ENCODE results near the gene MVB12B.

Gene MVB12B

DNA sequence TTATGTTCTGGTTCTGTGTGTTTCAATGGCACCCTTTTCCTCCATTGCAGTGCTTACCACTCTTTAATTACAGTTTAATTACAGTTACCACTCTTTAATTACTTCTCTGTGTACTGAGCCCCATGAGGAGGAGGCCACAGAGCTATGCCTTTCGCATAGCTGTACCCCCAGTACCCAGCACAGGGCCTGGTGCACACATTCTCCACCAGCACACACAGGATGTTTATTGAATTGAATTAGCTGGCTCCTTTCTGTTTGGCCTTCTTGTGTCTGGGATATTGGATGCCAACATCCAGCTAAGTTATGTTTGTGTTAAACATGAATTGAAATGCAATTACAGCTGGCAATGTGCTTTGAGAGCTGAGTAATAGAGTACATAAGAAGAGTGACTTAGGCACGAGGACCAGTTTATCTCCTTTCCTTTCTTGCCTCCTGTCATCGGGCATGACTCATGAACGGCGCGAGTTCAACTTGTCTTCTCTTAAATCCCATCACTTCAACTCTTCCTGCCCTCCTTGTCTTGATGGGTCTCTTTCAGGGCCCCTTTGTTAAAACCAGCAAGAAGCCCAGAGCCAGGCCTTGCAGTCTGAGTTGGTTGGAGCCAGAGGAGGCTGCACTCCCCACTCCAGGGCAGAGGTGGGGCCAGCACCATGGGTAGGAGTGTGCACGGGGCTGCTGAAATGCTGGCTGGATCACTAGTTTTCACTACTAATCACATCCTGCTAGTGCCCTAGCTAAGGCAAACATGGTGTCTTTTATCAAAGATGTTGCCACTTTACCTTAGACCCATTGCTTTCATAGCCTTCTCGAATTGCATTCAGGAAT is 37.4 kb downstream of the MVB12B start:
- DNase-seq (ENCODE audit: low spot score) = peak; percentile 42

DNA sequence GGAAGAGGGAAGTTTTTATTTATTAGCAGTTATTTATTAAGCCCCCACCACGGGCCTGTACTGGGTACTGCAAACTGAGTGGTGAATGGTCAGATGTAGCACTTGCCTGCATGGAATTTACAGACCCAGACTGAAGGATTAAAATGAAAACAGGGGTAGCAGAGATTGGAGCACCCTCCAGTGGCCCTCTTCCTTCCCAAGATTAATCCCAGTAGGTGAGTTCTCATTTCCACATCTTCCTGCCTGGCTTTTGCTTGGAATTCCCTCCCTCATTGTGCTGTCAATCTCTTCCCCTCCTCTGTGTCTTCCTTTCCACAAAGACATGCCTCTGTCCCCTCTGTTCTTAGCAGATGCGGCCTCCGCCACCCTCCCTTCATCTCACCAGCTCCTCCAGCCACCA is 39.2 kb downstream of the MVB12B start:
- no peak for DNase-seq (ENCODE audit: low spot score)

DNA sequence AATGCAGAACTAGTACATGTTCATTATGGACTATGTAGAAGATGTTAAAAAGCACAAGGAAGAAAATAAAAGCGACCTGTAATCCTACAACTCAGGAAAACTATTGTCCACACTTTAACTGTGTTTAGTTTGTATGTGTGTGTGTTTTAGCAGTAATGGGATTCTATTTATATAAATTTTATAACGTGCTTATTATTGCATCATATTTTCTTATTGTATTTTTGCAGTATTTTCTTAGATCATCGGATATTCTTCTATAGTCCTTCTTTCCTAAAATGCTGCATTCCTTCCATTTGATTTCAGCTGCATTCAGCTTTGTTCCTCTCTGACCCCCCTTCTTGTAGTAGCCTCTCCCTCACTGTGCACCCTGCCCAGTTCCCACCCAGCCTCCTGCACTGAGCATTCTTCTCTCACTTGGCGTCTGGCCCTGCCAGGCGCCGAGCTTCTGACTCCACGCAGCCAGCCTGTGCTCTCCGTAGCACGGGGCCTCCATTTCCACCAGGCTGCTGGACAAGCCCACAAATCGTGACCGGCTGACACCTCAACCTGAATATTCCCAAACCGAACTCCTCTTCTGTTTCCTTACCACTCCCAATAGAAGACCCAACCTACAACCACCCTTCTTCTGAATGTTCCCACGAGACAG is 39.9 kb downstream of the MVB12B start:
- DNase-seq (ENCODE audit: low spot score) = no peak

DNA sequence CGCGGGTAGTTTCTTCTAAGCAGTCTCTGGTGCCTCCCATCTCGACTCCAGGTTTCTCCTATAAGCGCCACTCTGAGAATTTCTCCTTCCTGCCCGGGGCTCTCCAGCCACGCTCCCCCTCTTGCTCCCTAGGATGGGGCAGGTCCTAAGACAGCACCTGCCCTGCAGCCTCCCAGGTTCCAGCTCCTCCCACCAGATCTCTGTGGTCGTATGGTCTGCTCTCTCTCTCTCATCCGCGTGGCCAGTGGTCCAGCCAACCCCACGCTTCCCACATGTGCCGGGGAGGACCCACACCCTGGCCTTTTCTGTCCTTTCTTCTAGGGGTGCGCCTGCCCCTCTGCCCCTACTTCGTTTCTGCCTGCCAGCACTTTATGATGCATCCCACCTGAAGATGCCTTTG is 40.5 kb downstream of the MVB12B start:
- DNase-seq (ENCODE audit: low spot score) = no peak

DNA sequence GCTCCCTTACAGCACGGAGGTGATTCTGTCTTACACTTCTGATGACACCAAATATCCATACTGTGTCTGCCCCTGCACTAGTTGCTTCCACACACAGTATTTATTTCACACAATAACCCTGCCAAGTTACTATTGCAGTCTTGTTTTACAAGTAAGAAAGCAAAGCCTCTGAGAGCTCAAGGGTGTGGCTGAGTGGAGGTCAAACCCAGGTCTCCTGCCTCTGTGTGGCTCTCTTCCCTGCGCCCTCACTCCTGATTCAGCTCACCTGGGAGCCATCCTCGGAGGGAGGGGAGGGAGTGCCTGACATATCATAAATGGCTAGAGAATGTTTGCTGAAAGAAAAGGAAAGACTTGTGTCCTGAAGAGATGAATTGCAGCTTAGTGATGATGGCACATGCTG is 41.0 kb downstream of the MVB12B start:
- DNase-seq (ENCODE audit: low spot score) = no peak

DNA sequence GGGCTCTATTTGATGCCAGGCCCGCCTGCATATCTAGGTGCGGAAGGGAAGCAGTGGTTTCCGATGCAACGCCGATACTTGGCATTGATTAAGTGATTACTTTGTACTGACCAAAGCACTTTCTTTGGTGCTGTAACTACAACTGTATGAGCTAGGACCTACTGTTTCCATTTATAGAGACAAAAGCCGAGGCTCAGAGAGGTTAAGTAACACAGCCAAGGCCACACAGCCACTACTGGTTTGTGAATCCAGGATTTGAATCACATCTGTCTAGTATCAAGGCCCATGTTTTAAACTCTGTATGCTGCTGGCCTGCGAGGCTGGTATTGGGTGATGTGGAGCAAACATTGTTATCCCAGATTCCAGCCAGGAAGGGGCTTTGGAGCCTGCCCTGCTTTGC is 41.4 kb downstream of the MVB12B start:
- no peak for DNase-seq (ENCODE audit: low spot score)

DNA sequence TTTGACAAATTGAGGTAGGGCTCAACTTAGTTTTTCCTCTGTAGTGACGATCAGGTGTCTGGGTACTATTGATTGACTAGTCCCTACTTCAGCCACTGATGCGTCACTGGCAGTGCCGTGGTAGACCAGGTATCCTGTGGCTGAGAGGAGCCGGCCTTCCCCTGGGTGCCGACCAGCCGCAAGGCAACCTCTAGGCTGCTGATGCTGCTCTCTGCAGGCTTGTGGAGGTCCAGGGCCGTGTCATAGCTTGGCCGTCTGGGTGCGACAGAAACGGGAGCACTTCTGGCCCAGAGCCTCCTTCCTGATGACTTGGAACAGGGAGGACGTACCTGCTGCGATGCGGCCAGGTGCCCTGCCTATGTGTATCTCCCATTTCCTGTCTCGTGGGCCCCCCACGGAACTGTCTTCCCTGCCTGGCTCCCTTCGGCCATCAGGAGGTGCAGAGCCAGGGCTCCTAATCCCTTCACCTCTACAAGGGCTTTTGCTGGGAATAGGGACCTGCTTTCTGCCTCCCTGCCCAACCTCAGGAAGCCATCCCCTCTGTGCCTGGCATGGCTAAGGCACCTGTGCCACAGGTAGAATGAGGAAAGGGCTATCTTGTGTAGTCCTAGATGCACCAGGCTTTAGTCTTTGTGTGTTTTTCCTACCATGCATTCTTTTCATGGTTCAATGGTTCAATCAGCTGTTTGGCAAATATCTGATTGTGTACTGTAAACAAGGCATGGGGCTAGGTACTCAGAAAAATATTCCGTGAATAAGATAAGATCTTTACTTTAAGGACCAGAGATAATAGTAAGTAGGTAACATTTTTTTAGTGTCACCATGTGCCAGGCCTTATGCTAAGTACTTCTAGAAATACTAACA is 44.6 kb downstream of the MVB12B start:
- DNase-seq (ENCODE audit: low spot score) = no peak

DNA sequence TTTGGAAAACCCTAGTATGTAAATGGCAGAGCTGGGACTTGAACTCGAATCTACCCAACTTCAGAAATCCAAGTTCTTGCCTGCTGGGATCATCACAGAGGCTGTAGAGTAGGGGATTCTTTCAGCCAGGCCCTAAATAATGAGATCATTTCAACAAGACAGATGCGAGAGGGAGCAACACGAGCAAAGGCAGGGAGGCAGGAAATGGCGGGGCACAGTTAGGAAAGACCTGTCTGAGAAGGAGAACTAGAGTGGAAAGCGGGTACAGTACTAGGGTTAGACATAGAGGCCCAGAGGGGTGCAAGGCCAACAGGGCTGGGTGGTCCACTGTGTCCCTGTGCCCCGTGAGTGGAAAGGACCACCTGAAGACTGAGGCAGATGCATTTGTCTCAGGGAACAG is 46.1 kb downstream of the MVB12B start:
- no peak for DNase-seq (ENCODE audit: low spot score)

DNA sequence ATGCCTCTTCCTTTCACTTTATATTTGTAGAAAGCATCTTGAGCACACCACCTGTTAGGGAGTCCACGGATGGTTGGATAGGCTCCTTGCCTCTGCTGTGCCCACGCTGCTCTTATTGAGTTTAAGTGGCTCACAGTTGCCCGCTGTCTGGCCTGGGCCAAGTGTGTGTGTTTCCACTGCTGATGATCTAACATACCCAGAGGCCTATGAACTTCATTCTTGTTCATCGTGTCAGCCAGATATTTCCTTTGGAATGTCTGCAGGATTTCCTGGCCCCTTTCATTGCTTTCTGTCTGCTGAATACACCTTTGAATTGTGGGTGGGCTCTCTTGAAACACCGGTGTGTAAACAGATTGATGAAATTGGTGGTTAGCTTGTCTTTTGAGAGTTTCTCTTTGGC is 46.6 kb downstream of the MVB12B start:
- DNase-seq (ENCODE audit: low spot score) = no peak

DNA sequence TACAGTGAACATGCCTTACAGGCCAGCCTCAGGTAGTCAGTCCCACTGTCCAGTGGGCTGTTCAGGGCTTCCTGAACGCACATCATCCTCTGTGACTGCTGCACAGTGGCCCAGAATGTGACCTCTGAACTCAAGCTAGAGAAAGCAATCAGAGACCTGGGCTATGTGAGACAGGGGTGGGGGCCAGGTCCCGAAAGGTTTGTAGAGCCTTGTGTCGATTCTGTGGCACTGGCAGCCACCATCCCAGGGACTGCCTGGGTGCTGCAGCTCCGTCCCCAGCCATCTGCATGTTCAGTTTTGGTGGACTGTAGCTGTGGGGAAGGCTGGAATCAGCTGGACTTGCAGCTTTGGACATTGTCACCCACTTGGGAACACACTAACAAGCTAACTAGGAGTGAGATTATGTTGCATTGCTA is 47.7 kb downstream of the MVB12B start:
- no peak for DNase-seq (ENCODE audit: low spot score)

DNA sequence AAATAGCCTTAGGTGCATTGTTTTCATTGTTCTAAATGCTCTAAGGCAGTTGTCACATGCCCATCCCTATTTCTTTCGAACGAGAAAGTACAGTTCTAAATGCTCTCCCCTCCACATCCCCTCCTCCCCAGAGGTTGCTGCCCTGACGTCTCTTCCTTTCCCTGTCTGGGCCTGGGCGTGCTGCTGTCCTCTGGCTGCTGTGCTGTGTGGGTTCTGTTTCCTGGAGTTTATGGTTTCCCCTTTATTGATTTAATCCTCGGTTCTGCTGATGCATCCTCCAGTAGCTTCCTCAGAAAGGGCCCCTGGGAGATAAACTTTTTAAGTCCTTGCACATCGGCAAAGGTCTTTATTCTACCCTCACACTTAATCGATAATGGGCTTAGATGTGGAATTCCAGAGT is 48.8 kb downstream of the MVB12B start:
- DNase-seq (ENCODE audit: low spot score) = no peak

DNA sequence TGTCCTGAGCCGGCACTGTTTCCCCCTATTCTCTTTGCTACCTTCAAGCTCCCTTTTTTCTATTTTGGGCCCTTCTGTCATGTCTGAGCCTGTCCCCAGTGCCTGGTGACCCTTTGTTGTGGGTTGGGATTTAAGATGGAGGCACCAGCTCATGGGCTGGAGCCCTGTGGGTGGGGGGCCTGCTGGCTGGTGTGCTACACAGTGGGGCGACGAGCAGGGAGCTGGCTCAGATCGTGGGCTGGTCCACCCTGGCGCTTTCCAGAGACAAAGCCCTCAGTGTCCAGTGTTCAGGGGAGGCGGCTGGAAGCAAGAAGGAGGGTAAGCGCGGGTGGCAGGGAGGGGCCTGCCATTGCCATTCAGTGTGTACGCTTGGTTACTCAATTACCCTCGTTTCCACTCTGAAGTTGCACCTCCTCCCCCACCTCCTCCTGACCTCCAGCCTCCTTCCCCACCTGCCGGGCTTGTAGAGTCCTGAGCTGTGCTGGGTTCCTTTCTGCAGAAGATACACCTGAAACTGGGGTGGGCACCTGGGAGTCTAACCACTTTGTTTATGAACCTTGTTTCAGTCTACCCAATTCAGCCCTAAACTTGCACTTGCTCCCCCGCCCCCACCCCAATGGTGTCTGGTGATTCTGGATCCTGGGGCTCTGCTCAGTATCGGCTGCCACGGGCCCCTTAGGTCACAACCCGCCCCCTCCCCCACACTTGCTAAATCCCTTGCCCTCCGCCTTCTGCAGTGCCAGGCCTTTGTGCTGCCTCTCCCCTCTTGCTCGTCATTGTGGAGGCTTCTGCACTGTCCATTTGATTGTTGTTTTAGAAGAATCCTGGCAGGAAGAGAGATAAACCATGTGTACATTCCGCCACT is 49.9 kb downstream of the MVB12B start:
- DNase-seq (ENCODE audit: low spot score) = no peak

DNA sequence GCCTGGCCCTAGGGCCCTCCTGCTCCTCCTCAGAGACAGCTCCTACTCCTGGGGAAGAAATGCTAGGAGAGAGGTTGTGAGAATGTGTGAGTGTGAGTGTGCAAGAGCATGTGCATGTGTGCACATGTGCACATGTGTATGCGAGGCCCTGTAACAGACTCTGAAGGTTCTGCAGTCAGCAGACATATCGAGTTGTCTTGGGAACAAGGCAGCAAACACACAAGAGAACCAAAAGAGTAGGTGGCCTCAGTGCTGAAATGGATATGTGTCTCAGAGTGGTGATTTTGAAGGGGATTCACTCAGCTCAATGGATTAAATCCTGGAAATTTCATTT is 50.5 kb downstream of the MVB12B start:
- no peak for DNase-seq (ENCODE audit: low spot score)

DNA sequence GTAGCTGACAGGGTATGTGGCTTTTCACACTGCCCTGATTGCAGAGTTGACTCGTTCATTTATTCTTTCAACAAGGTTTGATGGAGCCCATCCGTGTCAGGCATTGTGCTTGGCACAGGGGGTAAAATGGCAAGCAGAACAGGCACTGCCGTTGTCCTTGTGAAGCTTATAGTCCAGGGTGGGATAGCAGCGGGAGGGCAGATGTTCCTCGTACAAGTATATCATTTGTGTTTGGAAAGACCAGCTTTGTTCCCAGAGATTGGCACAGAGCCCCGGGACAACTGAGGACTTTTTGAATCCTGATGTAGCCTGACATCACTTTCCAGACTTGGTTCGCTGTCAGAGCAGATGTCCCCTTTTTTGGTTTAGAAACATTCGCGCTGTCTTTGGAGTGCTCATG is 50.9 kb downstream of the MVB12B start:
- no peak for DNase-seq (ENCODE audit: low spot score)

DNA sequence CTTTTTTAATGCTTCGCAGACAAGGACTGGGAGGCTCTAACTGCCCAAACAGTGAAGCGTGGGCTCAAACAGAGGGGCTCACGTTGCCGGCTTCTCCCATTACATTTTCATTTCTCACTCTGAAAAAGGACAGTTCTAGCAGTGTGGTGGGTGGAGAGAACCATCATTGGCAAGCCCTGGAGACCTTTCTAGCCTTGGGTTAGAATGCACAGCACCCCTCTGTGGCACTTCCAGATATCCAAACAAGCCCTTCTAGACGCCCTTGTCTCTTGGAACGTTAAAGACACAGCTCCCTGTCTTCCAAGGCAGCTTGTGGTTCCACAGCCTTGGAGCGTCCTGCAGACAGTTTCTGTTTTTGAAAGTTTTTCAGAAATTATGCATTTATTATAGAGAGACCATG is 52.1 kb downstream of the MVB12B start:
- DNase-seq (ENCODE audit: low spot score) = no peak

DNA sequence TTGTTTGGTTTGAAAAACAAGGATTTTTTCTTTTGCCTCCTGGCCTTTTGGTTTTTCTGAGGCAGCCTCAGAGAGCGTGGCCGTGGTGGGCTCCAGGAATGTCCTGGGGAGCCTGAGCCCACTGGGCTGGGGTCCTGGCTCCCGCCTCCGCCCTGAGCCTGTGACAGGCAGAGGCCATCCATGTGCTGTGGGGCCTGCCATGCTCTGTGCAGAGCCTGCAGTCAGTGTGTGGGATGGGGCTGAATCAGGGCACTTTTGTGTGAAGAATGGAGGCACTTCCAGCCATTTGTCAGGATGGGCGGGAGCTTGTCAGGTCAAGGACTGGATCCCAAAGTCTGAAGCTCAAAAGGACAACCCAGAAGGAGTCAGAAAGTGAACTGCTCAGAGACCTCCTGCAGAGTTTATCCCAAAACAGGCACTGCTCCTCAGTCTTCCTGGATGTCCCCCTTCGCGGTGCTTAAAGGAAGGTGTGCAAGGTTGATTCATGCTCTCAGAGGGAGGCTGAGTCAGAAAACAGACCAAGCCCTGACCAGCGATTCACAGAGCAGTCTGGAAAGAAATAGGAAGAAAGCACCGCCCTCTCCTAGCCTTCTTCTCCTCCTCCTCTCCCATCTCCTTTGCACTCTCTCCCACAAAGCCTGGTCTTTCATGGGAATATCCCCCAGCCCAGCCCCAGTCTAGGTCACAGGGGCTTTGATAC is 53.2 kb downstream of the MVB12B start:
- DNase-seq (ENCODE audit: low spot score) = no peak

DNA sequence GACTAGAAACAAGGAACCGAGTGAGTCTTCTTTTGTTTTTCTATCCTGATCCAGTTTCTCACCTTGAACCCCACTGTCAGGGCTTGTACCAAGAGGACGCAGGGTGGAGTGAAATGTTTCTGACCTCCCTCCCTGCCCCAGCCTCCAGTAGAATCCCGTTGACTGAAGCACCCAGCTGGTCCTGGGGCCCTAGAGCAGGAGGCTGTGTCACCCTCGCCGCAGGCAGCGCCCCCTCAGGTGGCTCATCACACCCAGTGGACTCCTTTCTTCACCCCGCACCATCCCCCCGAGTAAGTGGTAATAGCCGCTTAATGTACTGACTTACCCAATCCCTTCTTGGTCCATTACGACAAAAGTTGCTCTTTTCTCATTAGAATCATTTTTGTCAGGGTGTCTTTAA is 53.8 kb downstream of the MVB12B start:
- no peak for DNase-seq (ENCODE audit: low spot score)

DNA sequence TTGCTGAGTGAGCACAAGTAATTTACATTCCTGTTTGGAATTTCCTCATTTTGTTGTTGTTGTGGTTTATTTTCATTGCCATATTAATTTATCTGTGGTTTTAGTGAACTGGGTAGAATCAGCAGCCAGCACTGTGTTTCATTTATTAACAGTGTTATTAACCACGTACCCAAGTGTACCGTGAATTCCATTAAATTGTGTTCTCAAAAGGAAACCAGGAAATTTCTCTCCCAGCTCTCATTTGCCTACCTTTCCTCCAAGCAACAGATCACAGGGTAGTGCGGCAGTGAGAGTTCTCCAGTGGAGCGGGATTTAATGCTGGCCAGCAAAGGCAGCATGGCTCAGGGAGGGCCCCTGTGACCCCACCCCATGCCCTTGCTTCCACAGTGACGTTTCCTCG is 54.6 kb downstream of the MVB12B start:
- DNase-seq (ENCODE audit: low spot score) = no peak

DNA sequence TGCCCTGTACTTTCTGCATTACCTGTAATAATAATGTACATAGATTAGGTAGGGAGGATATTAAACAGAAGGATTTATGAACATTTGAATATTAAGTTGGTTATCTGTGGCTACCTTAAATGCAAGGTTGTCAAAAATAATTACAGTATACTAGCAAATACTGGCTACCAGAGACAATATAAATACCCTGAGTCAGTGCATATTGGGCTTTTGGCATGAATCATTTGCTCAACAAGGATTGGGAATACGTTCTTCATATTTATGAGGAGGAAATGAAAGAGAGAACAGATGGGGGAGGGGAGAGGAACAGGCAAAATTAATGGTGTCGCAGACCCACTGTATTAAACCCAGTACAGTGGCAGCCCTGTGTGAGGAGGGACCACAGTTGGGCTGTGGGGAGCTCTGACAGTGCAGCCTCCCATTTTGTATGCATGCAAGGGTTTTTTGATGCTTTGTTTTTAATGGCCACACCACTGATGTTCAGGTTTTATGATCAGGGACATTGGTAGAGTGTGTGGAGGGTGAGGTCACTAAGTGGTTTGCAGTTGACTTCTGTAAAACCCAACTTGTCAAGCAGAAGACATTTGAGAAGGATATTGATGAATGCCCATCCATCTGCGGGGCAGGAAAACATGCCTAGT is 56.9 kb downstream of the MVB12B start:
- DNase-seq (ENCODE audit: low spot score) = no peak

DNA sequence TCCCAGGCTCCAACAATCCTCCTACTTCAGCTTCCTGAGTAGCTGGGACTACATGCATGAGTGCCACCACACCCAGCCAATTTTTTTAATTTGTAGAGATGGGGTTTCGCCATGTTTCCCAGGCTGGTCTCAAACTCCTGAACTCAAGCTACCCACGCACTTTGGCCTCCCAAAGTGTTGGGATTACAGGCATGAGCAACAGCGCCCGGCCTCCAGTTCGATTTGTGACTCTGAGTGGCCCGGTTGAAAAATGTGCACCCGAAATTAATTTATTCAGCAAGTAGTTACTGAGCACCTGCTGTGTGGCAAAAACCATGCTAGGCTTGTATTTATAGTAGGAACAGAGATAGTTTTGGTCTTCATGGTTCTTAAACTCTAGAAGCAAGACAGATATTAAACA is 58.3 kb downstream of the MVB12B start:
- DNase-seq (ENCODE audit: low spot score) = no peak

DNA sequence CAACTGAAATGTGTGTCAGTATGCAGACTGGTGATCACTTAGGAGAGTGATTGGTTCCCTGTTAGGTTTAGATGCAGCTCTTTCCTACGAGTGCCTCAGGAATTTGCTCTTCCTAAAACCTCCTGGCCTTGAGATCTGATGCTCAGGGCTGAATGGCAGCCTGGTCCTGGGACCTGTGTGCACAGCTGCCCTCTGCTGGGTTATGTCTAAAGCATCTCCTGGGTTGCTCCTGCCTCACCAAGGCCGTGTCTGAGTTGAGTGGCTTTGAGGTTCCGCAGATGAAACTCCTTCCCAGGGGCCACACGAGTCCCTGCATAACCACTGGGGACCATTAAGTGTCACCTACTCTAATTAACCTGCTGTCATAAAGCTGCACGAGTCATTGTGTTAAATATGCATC is 59.5 kb downstream of the MVB12B start:
- DNase-seq (ENCODE audit: low spot score) = no peak

All from AG08396 (cell line).